Suprapubic skin (tissue), 4 donors: ENCODE measurements around the gene APOL3. TPM values are rescaled to one million over a fixed set of nuclear protein-coding genes. Genes with fewer than 3 reads are reported as not detected.
"Not testable (repeated sequence)": the region's sequence is repeated elsewhere in the genome, so short reads cannot be mapped to it uniquely, and the experiment has no call there.

Source experiments
- DNase-seq, 2 donors: peaks; one replicate each; pipeline ENCODE4 v3.0.0-alpha.2; 2019; ENCODE audit warnings: low spot score in 2 of 2
- H3K27ac ChIP-seq: fragments of 200-600 bp; sonication (generic); one replicate; pipeline ENCODE4 v1.5.1; 2019
- H3K27me3 ChIP-seq: fragments of 200-600 bp; sonication (generic); one replicate; pipeline ENCODE4 v1.5.1; 2019
- H3K36me3 ChIP-seq: fragments of 200-600 bp; sonication (generic); one replicate; pipeline ENCODE4 v1.5.1; 2019
- H3K4me1 ChIP-seq: fragments of 200-600 bp; sonication (generic); one replicate; pipeline ENCODE4 v1.5.1; 2019
- H3K4me3 ChIP-seq: fragments of 200-600 bp; sonication (generic); one replicate; pipeline ENCODE4 v1.5.1; 2019; ENCODE audit warnings: mild to moderate bottlenecking
- H3K9me3 ChIP-seq: fragments of 200-600 bp; sonication (generic); one replicate; pipeline ENCODE4 v1.5.1; 2019
- CTCF ChIP-seq, 2 donors: fragments of 200-600 bp in 1 of 2; fragments of 450-650 bp in 1 of 2; sonication (generic) in 1 of 2; IDR thresholded peaks; one replicate each; pipeline ENCODE4 v1.5.1; 2016 to 2019; ENCODE audit warnings: antibody characterized with exemption in 2 of 2, mild to moderate bottlenecking in 1 of 2, moderate library complexity in 1 of 2
- EP300 ChIP-seq: sonication (generic); formaldehyde crosslinking; IDR thresholded peaks from one replicate; pipeline ENCODE4 v1.6.1; 2017; ENCODE audit warnings: antibody characterized with exemption
- POLR2A ChIP-seq, 2 donors: fragments of 450-650 bp; IDR thresholded peaks; one replicate each; pipeline ENCODE4 v1.6.1; 2017; ENCODE audit warnings: antibody characterized with exemption in 2 of 2, mild to moderate bottlenecking in 2 of 2, moderate library complexity in 2 of 2
- POLR2AphosphoS5 ChIP-seq, 3 donors: sonication (generic); formaldehyde crosslinking; IDR thresholded peaks; one replicate each; pipeline ENCODE4 v1.6.1; 2017; ENCODE audit warnings: antibody characterized with exemption in 3 of 3
- WGBS: methylation state at CpG from one replicate; pipeline ENCODE4 v1.1.5; 2018; 5-methylcytosine and 5-hydroxymethylcytosine counted together
- total RNA-seq, 4 donors: library from RNA; depleted of rRNA; stranded (reverse); fragments of >200 nt; gene quantifications; one replicate each; pipeline ENCODE4 v1.1.0, GENCODE V29; 2016

APOL3 gene
- total RNA-seq, 4 donors from 2014 or later: 29.7 to 46.7 (median 34.0) TPM

- TF ChIP-seq EP300 (no peak), POLR2AphosphoS5 (IDR thresholded peaks at IDR 0.05) (no peak), POLR2A (IDR thresholded peaks at IDR 0.05) (no peak), CTCF (IDR thresholded peaks at IDR 0.05) (no peak)
- Histone ChIP-seq H3K27me3 (no peaks in the 10 kb centered on the region), H3K9me3 (no peaks in the 10 kb centered on the region), H3K4me1 (peaks cover 3% of the 10 kb centered on the region), H3K27ac (no peak overlapping the region), H3K4me3 (no peak overlapping the region), H3K36me3 (no peaks in the 10 kb centered on the region)
- no peak for DNase-seq
- WGBS: 90% methylated on average over 9 of the region's 9 CpGs
Measured at GRCh38 chr22:36129071-36129470, 31.5 kb downstream of the APOL3 start.

- no peak for DNase-seq
- WGBS: 100% methylated on average over 1 of the region's 1 CpG
- no peaks in the 10 kb centered on the region for H3K27me3 ChIP-seq
Measured at GRCh38 chr22:36125994-36126531, 34.5 kb downstream of the APOL3 start.

GRCh38 chr22:36125434-36125833 lies 35.1 kb downstream of the APOL3 start:
- Histone ChIP-seq H3K9me3 (no peaks in the 10 kb centered on the region), H3K27me3 (no peaks in the 10 kb centered on the region), H3K36me3 (no peaks in the 10 kb centered on the region), H3K4me1 (peaks cover 11% of the 10 kb centered on the region), H3K27ac (no peak overlapping the region), H3K4me3 (no peak overlapping the region)
- 85% methylated on average over 6 of the region's 6 CpGs for WGBS
- DNase-seq: no peak
- TF ChIP-seq EP300 (no peak), CTCF (IDR thresholded peaks at IDR 0.05) (no peak), POLR2AphosphoS5 (IDR thresholded peaks at IDR 0.05) (no peak)

More at GRCh38 chr22:36125994-36126531, 34.5 kb downstream of the APOL3 start:
- Histone ChIP-seq H3K27ac (no peak overlapping the region), H3K4me3 (no peak overlapping the region), H3K9me3 (no peaks in the 10 kb centered on the region), H3K4me1 (peaks cover 11% of the 10 kb centered on the region), H3K36me3 (no peaks in the 10 kb centered on the region)
- TF ChIP-seq POLR2AphosphoS5 (IDR thresholded peaks at IDR 0.05): no peak
- TF ChIP-seq POLR2A (IDR thresholded peaks at IDR 0.05): no peak
- no peak for TF ChIP-seq EP300
- no peak for TF ChIP-seq CTCF (IDR thresholded peaks at IDR 0.05)

- no peak for DNase-seq
- TF ChIP-seq POLR2AphosphoS5 (IDR thresholded peaks at IDR 0.05): no peak
- no peak for TF ChIP-seq EP300
- TF ChIP-seq CTCF (IDR thresholded peaks at IDR 0.05): no peak
- no peak for TF ChIP-seq POLR2A (IDR thresholded peaks at IDR 0.05)
- Histone ChIP-seq H3K27me3 (no peaks in the 10 kb centered on the region), H3K9me3 (no peaks in the 10 kb centered on the region), H3K4me3 (no peak overlapping the region), H3K36me3 (no peaks in the 10 kb centered on the region), H3K27ac (no peak overlapping the region), H3K4me1 (peaks cover 11% of the 10 kb centered on the region)
- 83% methylated on average over 11 of the region's 11 CpGs for WGBS
Measured at GRCh38 chr22:36124666-36125065, 35.9 kb downstream of the APOL3 start.

GRCh38 chr22:36123673-36124630 lies 36.6 kb downstream of the APOL3 start:
- peak overlapping the region; percentile 28 for H3K4me3 ChIP-seq
- H3K36me3 ChIP-seq: no peaks in the 10 kb centered on the region

GRCh38 chr22:36120621-36121351 lies 39.8 kb downstream of the APOL3 start:
- H3K27ac ChIP-seq, H3K9me3 ChIP-seq, DNase-seq, H3K27me3 ChIP-seq, H3K4me3 ChIP-seq, H3K36me3 ChIP-seq: not testable (repeated sequence)
- 54% methylated on average over 6 of the region's 6 CpGs for WGBS
- H3K4me1 ChIP-seq: peaks cover 11% of the 10 kb centered on the region

More at GRCh38 chr22:36123673-36124630, 36.6 kb downstream of the APOL3 start:
- 34% methylated on average over 25 of the region's 50 CpGs for WGBS
- H3K27ac ChIP-seq: peak overlapping the region; percentile 64
- no peaks in the 10 kb centered on the region for H3K9me3 ChIP-seq
- peaks cover 11% of the 10 kb centered on the region for H3K4me1 ChIP-seq
- peak; percentile 95 to 96 for DNase-seq
- TF ChIP-seq EP300: no peak
- peak in 2 of 3 donors; percentile 76 to 86 for TF ChIP-seq POLR2AphosphoS5 (IDR thresholded peaks at IDR 0.05)
- peak; percentile 98 for TF ChIP-seq CTCF (IDR thresholded peaks at IDR 0.05)
- no peaks in the 10 kb centered on the region for H3K27me3 ChIP-seq
